Smooth muscle cell (in vitro differentiated cells): ENCODE measurements around the gene TMEM231. TPM values are rescaled to one million over a fixed set of nuclear protein-coding genes. Genes with fewer than 3 reads are reported as not detected.

ENCODE experiments used
- DNase-seq: peaks from one replicate; lab custom pipeline; 2025; ENCODE audit not compliant: unreplicated experiment; lab: John Stamatoyannopoulos, UW
- H2AFZ ChIP-seq: fragments of 200-600 bp; sonication (generic); 2 replicates; pipeline ENCODE4 v1.6.0; 2016; ENCODE audit warnings: antibody characterized with exemption, low read depth, mild to moderate bottlenecking
- H3F3A ChIP-seq: fragments of 200-600 bp; sonication (generic); 2 replicates; pipeline ENCODE4 v1.6.0; 2017; ENCODE audit warnings: antibody characterized with exemption, low read depth
- H3K27ac ChIP-seq: fragments of 200-600 bp; sonication (generic); 2 replicates; pipeline ENCODE4 v1.5.1; 2016; ENCODE audit warnings: low read depth, mild to moderate bottlenecking
- H3K27me3 ChIP-seq: fragments of 200-600 bp; sonication (generic); 2 replicates; pipeline ENCODE4 v1.6.1; 2016; ENCODE audit warnings: low read depth, mild to moderate bottlenecking
- H3K36me3 ChIP-seq: fragments of 200-600 bp; sonication (generic); 2 replicates; pipeline ENCODE4 v1.5.1; 2016; ENCODE audit warnings: low read depth
- H3K4me1 ChIP-seq: fragments of 200-600 bp; sonication (generic); 2 replicates; pipeline ENCODE4 v1.5.1; 2016; ENCODE audit warnings: low read depth
- H3K4me2 ChIP-seq: fragments of 200-600 bp; sonication (generic); 2 replicates; pipeline ENCODE4 v1.6.0; 2016; ENCODE audit warnings: mild to moderate bottlenecking
- H3K4me3 ChIP-seq: fragments of 200-600 bp; sonication (generic); 2 replicates; pipeline ENCODE4 v1.5.1; 2016; ENCODE audit warnings: mild to moderate bottlenecking
- H3K79me2 ChIP-seq: fragments of 200-600 bp; sonication (generic); 2 replicates; pipeline ENCODE4 v1.6.0; 2016; ENCODE audit warnings: low read depth, mild to moderate bottlenecking
- H3K9ac ChIP-seq: fragments of 200-600 bp; sonication (generic); 2 replicates; pipeline ENCODE4 v1.6.0; 2016; ENCODE audit warnings: low read depth
- H3K9me3 ChIP-seq: fragments of 200-600 bp; sonication (generic); replicated peaks from 2 replicates; pipeline ENCODE4 v1.5.1; 2016; ENCODE audit warnings: low read depth
- H4K20me1 ChIP-seq: fragments of 200-600 bp; sonication (generic); 2 replicates; pipeline ENCODE4 v1.6.0; 2016; ENCODE audit warnings: low read depth
- CTCF ChIP-seq: fragments of 200-600 bp; sonication (generic); IDR thresholded peaks from 2 replicates; pipeline ENCODE4 v1.5.1; 2017; ENCODE audit warnings: borderline replicate concordance, mild to moderate bottlenecking, antibody characterized with exemption; ENCODE audit not compliant: insufficient read depth, poor library complexity, severe bottlenecking
- WGBS: methylation state at CpG from one replicate; pipeline ENCODE4 v1.1.7; 2016; ENCODE audit warnings: low lambda C conversion rate; 5-methylcytosine and 5-hydroxymethylcytosine counted together
- polyA plus RNA-seq: library from polyadenylated mRNA; unstranded; fragments of >200 nt; fragmentation: Nextera tagmentation; extraction: Ambion mirVana; gene quantifications from 2 replicates; pipeline ENCODE4 v1.2.1, GENCODE V29; 2016
- total RNA-seq: library from RNA; depleted of rRNA; stranded (reverse); fragments of >200 nt; gene quantifications from 2 replicates; pipeline ENCODE4 v1.2.3, GENCODE V29; 2014

The TMEM231 gene
- total and polyA plus RNA-seq, 2 experiments from 2014 or later: 11.8 to 17.0 TPM

- Histone ChIP-seq H3K4me2 (no peak overlapping the region), H3K79me2 (no peaks in the 10 kb centered on the region), H4K20me1 (no peaks in the 10 kb centered on the region), H3K4me1 (no peaks in the 10 kb centered on the region), H3K27ac (no peak overlapping the region), H3F3A (no peaks in the 10 kb centered on the region), H3K4me3 (no peak overlapping the region), H3K9ac (no peak overlapping the region), H3K9me3 (no peaks in the 10 kb centered on the region), H3K36me3 (no peaks in the 10 kb centered on the region), H3K27me3 (no peaks in the 10 kb centered on the region), H2AFZ (no peak overlapping the region)
- WGBS: 88% methylated on average over 4 of the region's 4 CpGs
- TF ChIP-seq CTCF: no peak
- DNase-seq: no peak
Measured at GRCh38 chr16:75537776-75538175, 18.3 kb downstream of the TMEM231 start.

- H3K4me3 ChIP-seq: no peak within 1 kb of the TSS
- no peak for TF ChIP-seq CTCF
- no peak for DNase-seq
Measured at GRCh38 chr16:75535901-75536300, 20.2 kb downstream of the TMEM231 start, which contains the start of gene CHST5. Gene CHST5, minus strand, starts transcription at chr16:75536108. Its CDS starts 5,724 bp downstream, at chr16:75530384.

GRCh38 chr16:75535211-75535843 is 20.7 kb downstream of the TMEM231 start:
- Histone ChIP-seq H4K20me1 (no peaks in the 10 kb centered on the region), H3K4me3 (no peak overlapping the region), H3F3A (no peaks in the 10 kb centered on the region), H3K9me3 (no peaks in the 10 kb centered on the region), H3K4me2 (no peak overlapping the region), H3K4me1 (no peaks in the 10 kb centered on the region), H3K27me3 (no peaks in the 10 kb centered on the region), H3K36me3 (no peaks in the 10 kb centered on the region), H3K27ac (no peak overlapping the region), H2AFZ (no peak overlapping the region), H3K9ac (no peak overlapping the region), H3K79me2 (no peaks in the 10 kb centered on the region)
- TF ChIP-seq CTCF: no peak
- WGBS: 89% methylated on average over 33 of the region's 34 CpGs
- DNase-seq: no peak

More at GRCh38 chr16:75535901-75536300, 20.2 kb downstream of the TMEM231 start, which contains the start of gene CHST5:
- no peaks in the 10 kb centered on the region for H3K27me3 ChIP-seq
- H3K9ac ChIP-seq: no peak within 1 kb of the TSS
- no peaks in the 10 kb centered on the region for H4K20me1 ChIP-seq
- no peak within 1 kb of the TSS for H2AFZ ChIP-seq
- H3K9me3 ChIP-seq: no peaks in the 10 kb centered on the region
- no peaks in the 10 kb centered on the region for H3K79me2 ChIP-seq
- no peaks in the 10 kb centered on the region for H3F3A ChIP-seq
- no peak within 1 kb of the TSS for H3K4me2 ChIP-seq
- no peaks in the 10 kb centered on the region for H3K36me3 ChIP-seq
- H3K4me1 ChIP-seq: no peaks in the 10 kb centered on the region
- WGBS: 95% methylated on average over 7 of the region's 7 CpGs
- H3K27ac ChIP-seq: no peak within 1 kb of the TSS
